H1 (cell line): Measurements from ENCODE around the gene INPP4B. TPM values are rescaled to one million over a fixed set of nuclear protein-coding genes. Genes with fewer than 3 reads are reported as not detected.

Experiments
- CTCF ChIA-PET: fragments of 300-600 bp; sonication (Branson Sonifier 250); formaldehyde crosslinking; loops from one replicate; lab custom pipeline; 2021; ENCODE audit not compliant: partially characterized antibody; lab: Charles Lee
- POLR2A ChIA-PET: fragments of 300-600 bp; sonication (Branson Sonifier 250); formaldehyde crosslinking; loops from one replicate; lab custom pipeline; 2021; ENCODE audit warnings: inconsistent platforms; ENCODE audit not compliant: partially characterized antibody; lab: Charles Lee
- DNase-seq, 2 experiments: peaks; one replicate each; pipeline versions ENCODE4 v3.0.0 to v3.0.0-alpha.2; 2010 to 2022; ENCODE audit warnings: low spot score in 2 of 2, low read depth in 1 of 2, mixed read lengths in 1 of 2
- FAIRE-seq: peaks from 2 replicates; lab custom pipeline; 2011; peaks lifted over from hg19 to GRCh38; lab: Jason Lieb, UNC
- H2AFZ ChIP-seq: 2 replicates; pipeline ENCODE4 v1.8.1; 2012; ENCODE audit warnings: low read length, inconsistent platforms
- H2AK5ac ChIP-seq: 2 replicates; pipeline ENCODE4 v1.6.1; 2013; ENCODE audit warnings: low read depth, low read length
- H2BK120ac ChIP-seq: replicated peaks from 2 replicates; pipeline ENCODE3; 2013; ENCODE audit warnings: low read depth, low read length, inconsistent platforms
- H2BK12ac ChIP-seq: 2 replicates; pipeline ENCODE4 v1.6.1; 2013; ENCODE audit warnings: low read depth, low read length
- H2BK15ac ChIP-seq: 2 replicates; pipeline ENCODE4 v1.6.1; 2013; ENCODE audit warnings: low read length
- H2BK20ac ChIP-seq: 2 replicates; pipeline ENCODE4 v1.6.1; 2013; ENCODE audit warnings: low read length
- H2BK5ac ChIP-seq: 2 replicates; pipeline ENCODE4 v1.6.1; 2013; ENCODE audit warnings: low read depth, low read length
- H3K14ac ChIP-seq: 2 replicates; pipeline ENCODE4 v1.6.1; 2013; ENCODE audit warnings: inconsistent platforms; ENCODE audit not compliant: insufficient read length
- H3K18ac ChIP-seq: 2 replicates; pipeline ENCODE4 v1.6.1; 2013; ENCODE audit warnings: low read length; ENCODE audit errors: extremely low read depth
- H3K23ac ChIP-seq: 2 replicates; pipeline ENCODE4 v1.6.1; 2013; ENCODE audit warnings: inconsistent platforms; ENCODE audit not compliant: insufficient read length
- H3K23me2 ChIP-seq: 2 replicates; pipeline ENCODE4 v1.6.1; 2013; ENCODE audit warnings: low read depth, low read length
- H3K27ac ChIP-seq: 2 replicates; pipeline ENCODE4 v1.6.1; 2011; ENCODE audit warnings: low read depth, low read length, inconsistent platforms
- H3K27me3 ChIP-seq, 4 experiments: replicated peaks in 1 of 4; 1 replicate in 1 of 4; 2 replicates in 3 of 4; pipeline versions ENCODE4 v1.6.1 to v1.8.1; 2011 to 2013; ENCODE audit warnings: low read length in 3 of 4, mild to moderate bottlenecking in 3 of 4, inconsistent platforms in 2 of 4, mixed read lengths in 2 of 4, moderate library complexity in 1 of 4; ENCODE audit not compliant: control insufficient read depth in 3 of 4, insufficient read depth in 3 of 4; ENCODE audit errors: extremely low read depth in 1 of 4
- H3K36me3 ChIP-seq, 4 experiments: 2 replicates each; pipeline versions ENCODE4 v1.6.1 to v1.8.1; 2011 to 2013; ENCODE audit warnings: mild to moderate bottlenecking in 4 of 4, low read length in 3 of 4, moderate library complexity in 2 of 4, control low read depth in 1 of 4, inconsistent platforms in 1 of 4; ENCODE audit not compliant: insufficient read depth in 4 of 4, control insufficient read depth in 2 of 4
- H3K4ac ChIP-seq: replicated peaks from 2 replicates; pipeline ENCODE3; 2013; ENCODE audit warnings: low read length, low read depth, mixed read lengths, inconsistent platforms; ENCODE audit not compliant: insufficient read length
- H3K4me1 ChIP-seq, 4 experiments: replicated peaks in 1 of 4; 1 replicate in 1 of 4; 2 replicates in 3 of 4; pipeline versions ENCODE4 v1.6.1 to v1.8.1; 2011 to 2013; ENCODE audit warnings: low read length in 3 of 4, inconsistent platforms in 2 of 4, mixed read lengths in 1 of 4; ENCODE audit not compliant: insufficient read depth in 4 of 4, control insufficient read depth in 3 of 4
- H3K4me2 ChIP-seq, 2 experiments: 2 replicates each; pipeline versions ENCODE4 v1.6.1 to v1.8.1; 2011 to 2013; ENCODE audit warnings: low read depth in 2 of 2, low read length in 2 of 2, control low read depth in 1 of 2, inconsistent platforms in 1 of 2, mild to moderate bottlenecking in 1 of 2; ENCODE audit not compliant: insufficient read depth in 1 of 2
- H3K4me3 ChIP-seq, 4 experiments: fragments of 200-600, 300-600 bp in 1 of 4; sonication (generic), shearing (Covaris generic), sonication (Bioruptor Twin) in 1 of 4; 2 replicates each; pipeline versions ENCODE4 v1.5.1 to v1.8.1; 2011 to 2016; ENCODE audit warnings: low read length in 4 of 4, low read depth in 3 of 4, control low read depth in 2 of 4, inconsistent platforms in 2 of 4, mild to moderate bottlenecking in 2 of 4, mixed read lengths in 1 of 4, moderate library complexity in 1 of 4; ENCODE audit not compliant: insufficient read depth in 2 of 4; ENCODE audit errors: extremely low read depth in 1 of 4
- H3K56ac ChIP-seq: replicated peaks from 2 replicates; pipeline ENCODE3; 2013; ENCODE audit warnings: low read depth, mild to moderate bottlenecking, mixed read lengths, low read length, inconsistent platforms; ENCODE audit not compliant: insufficient read length
- H3K79me1 ChIP-seq: 2 replicates; pipeline ENCODE4 v1.6.1; 2013; ENCODE audit warnings: low read depth, low read length, control low read depth
- H3K79me2 ChIP-seq, 2 experiments: 2 replicates each; pipeline versions ENCODE4 v1.6.1 to v1.8.1; 2012 to 2013; ENCODE audit warnings: low read length in 2 of 2, mild to moderate bottlenecking in 2 of 2, inconsistent platforms in 1 of 2; ENCODE audit not compliant: insufficient read depth in 2 of 2, control insufficient read depth in 1 of 2
- H3K9ac ChIP-seq, 4 experiments: replicated peaks in 1 of 4; 1 replicate in 1 of 4; 2 replicates in 3 of 4; pipeline versions ENCODE4 v1.6.1 to v1.8.1; 2011 to 2013; ENCODE audit warnings: low read depth in 3 of 4, low read length in 3 of 4, control low read depth in 2 of 4, mild to moderate bottlenecking in 2 of 4, moderate library complexity in 2 of 4, inconsistent platforms in 1 of 4; ENCODE audit errors: extremely low read depth in 1 of 4
- H3K9me3 ChIP-seq, 2 experiments: 2 replicates each; pipeline versions ENCODE4 v1.6.1 to v1.8.1; 2012 to 2013; ENCODE audit warnings: mild to moderate bottlenecking in 2 of 2, moderate library complexity in 2 of 2, control low read depth in 1 of 2, inconsistent platforms in 1 of 2, low read depth in 1 of 2, low read length in 1 of 2, mixed read lengths in 1 of 2; ENCODE audit not compliant: insufficient read depth in 2 of 2
- H4K20me1 ChIP-seq, 2 experiments: replicated peaks in 1 of 2; 2 replicates each; pipeline versions ENCODE3 to v1.8.1; 2011 to 2013; ENCODE audit warnings: inconsistent platforms in 2 of 2, low read length in 2 of 2, mild to moderate bottlenecking in 1 of 2; ENCODE audit not compliant: insufficient read depth in 2 of 2, control insufficient read depth in 1 of 2
- H4K5ac ChIP-seq: 2 replicates; pipeline ENCODE4 v1.6.1; 2013; ENCODE audit warnings: low read length, low read depth, mixed read lengths, inconsistent platforms; ENCODE audit not compliant: insufficient read length
- H4K8ac ChIP-seq: 2 replicates; pipeline ENCODE4 v1.8.0; 2013; ENCODE audit warnings: mild to moderate bottlenecking, moderate library complexity, low read length, inconsistent platforms; ENCODE audit not compliant: insufficient read depth; ENCODE audit errors: extremely low read depth
- H4K91ac ChIP-seq: replicated peaks from 2 replicates; pipeline ENCODE3; 2013; ENCODE audit warnings: low read length, mixed read lengths, inconsistent platforms; ENCODE audit not compliant: insufficient read length
- BACH1 ChIP-seq: IDR thresholded peaks from 2 replicates; pipeline ENCODE4 v1.6.1; 2012; ENCODE audit warnings: low read length, improper control_type of control experiment
- CBX8 ChIP-seq: fragments of 300-800, 300-1000 bp; sonication (generic); IDR thresholded peaks from 2 replicates; pipeline ENCODE4 v1.7.1; 2016; ENCODE audit warnings: low read depth, low read length, borderline replicate concordance
- EGR1 ChIP-seq: IDR thresholded peaks from 2 replicates; pipeline ENCODE4 v1.6.1; 2011; ENCODE audit warnings: low read depth, low read length, borderline replicate concordance
- NANOG ChIP-seq: IDR thresholded peaks from 2 replicates; pipeline ENCODE4 v1.6.1; 2011; ENCODE audit warnings: low read length, low read depth, mild to moderate bottlenecking, inconsistent platforms; ENCODE audit not compliant: insufficient read depth, poor library complexity, severe bottlenecking
- POLR2A ChIP-seq, 2 experiments: IDR thresholded peaks; 1 replicate in 1 of 2; 2 replicates in 1 of 2; pipeline ENCODE4 v1.6.1; 2011; ENCODE audit warnings: low read depth in 2 of 2, low read length in 2 of 2, mild to moderate bottlenecking in 2 of 2; ENCODE audit errors: control extremely low read depth in 1 of 2
- RBBP5 ChIP-seq: IDR thresholded peaks from 2 replicates; pipeline ENCODE4 v1.7.1; 2012; ENCODE audit warnings: low read depth, mild to moderate bottlenecking, inconsistent platforms, low read length, moderate library complexity, borderline replicate concordance
- RXRA ChIP-seq: IDR thresholded peaks from 2 replicates; pipeline ENCODE4 v1.6.1; 2011; ENCODE audit warnings: low read depth, mild to moderate bottlenecking, low read length, moderate library complexity; ENCODE audit not compliant: insufficient read depth
- SAP30 ChIP-seq: fragments of 300-600 bp; sonication (generic); IDR thresholded peaks from 2 replicates; pipeline ENCODE4 v1.7.1; 2012; ENCODE audit warnings: low read length, moderate library complexity, mild to moderate bottlenecking, inconsistent platforms; ENCODE audit not compliant: insufficient read depth, insufficient replicate concordance
- ZNF274 ChIP-seq: IDR thresholded peaks from 2 replicates; pipeline ENCODE4 v1.7.0; 2012; ENCODE audit warnings: low read length, borderline replicate concordance; ENCODE audit errors: extremely low read depth
- polyA plus RNA-seq, 7 experiments: library from polyadenylated mRNA; depleted of rRNA in 3 of 7; stranded (reverse) in 5 of 7; unstranded in 2 of 7; fragments of >200 nt in 5 of 7; fragments of 200-250 nt in 2 of 7; gene quantifications; 1 replicate in 5 of 7; 2 replicates in 1 of 7; 4 replicates in 1 of 7; pipeline versions ENCODE4 v1.2.1 to v1.2.3, GENCODE V29; 2011 to 2013; ENCODE audit warnings: missing spikeins in 2 of 7, mixed read lengths in 2 of 7
- total RNA-seq: library from RNA; stranded (reverse); fragmentation: NEBNext Ultra II Directional; extraction: Animal tissue kit (Norgen Biotek cat#: 25700); gene quantifications from 2 replicates; pipeline ENCODE4 v1.2.1, GENCODE V29; 2021

Gene INPP4B
- total and polyA plus RNA-seq, 2 of the 8 experiments (the other 6 are each of a cell fraction or from before 2014, with no cell fraction given), result 0.11 to 0.54 TPM

GRCh38 chr4:142203505-142203904 lies 642.6 kb downstream of the INPP4B start:
- Histone ChIP-seq H3K23me2 (no peaks in the 10 kb centered on the region), H4K91ac (no peak overlapping the region), H2BK15ac (no peak overlapping the region), H4K20me1 (no peaks in the 10 kb centered on the region), H3K79me2 (no peaks in the 10 kb centered on the region), H3K79me1 (no peaks in the 10 kb centered on the region), H3K27me3 (no peaks in the 10 kb centered on the region), H3K36me3 (no peaks in the 10 kb centered on the region), H3K4ac (no peak overlapping the region), H3K18ac (no peak overlapping the region), H3K9ac (no peak overlapping the region), H4K5ac (no peak overlapping the region), H2BK5ac (no peak overlapping the region), H3K4me2 (no peak overlapping the region), H2BK20ac (no peak overlapping the region), H2AK5ac (no peak overlapping the region), H3K14ac (no peak overlapping the region), H2BK12ac (no peak overlapping the region), H2AFZ (no peak overlapping the region), H3K27ac (no peak overlapping the region), H2BK120ac (no peak overlapping the region), H3K4me1 (no peaks in the 10 kb centered on the region; a peak in 1 of 7 replicates), H3K23ac (no peak overlapping the region), H3K9me3 (no peaks in the 10 kb centered on the region), H3K56ac (no peak overlapping the region), H3K4me3 (no peak overlapping the region), H4K8ac (no peak overlapping the region)
- DNase-seq (no peak), FAIRE-seq (no peak)
- ChIA-PET POLR2A (interaction anchor here (0.6 kb wide), 1 partner anchor 136 kb away, joined by 3 read pairs; no protein-coding TSS in a partner anchor), CTCF (no interaction called here)
- TF ChIP-seq RBBP5, result no peak
- TF ChIP-seq SAP30, result no peak
- TF ChIP-seq ZNF274, result no peak
- TF ChIP-seq POLR2A (IDR thresholded peaks at IDR 0.05; ENCODE audit: control extremely low read depth in 1 of 2, low read depth in 2 of 2, low read length in 2 of 2), result no peak
- TF ChIP-seq BACH1, result no peak
- TF ChIP-seq CBX8, result no peak
- no peak for TF ChIP-seq RXRA
- TF ChIP-seq EGR1, result no peak
- TF ChIP-seq NANOG, result no peak
